Gastroesophageal sphincter (tissue), 3 donors: Measurements from ENCODE around the gene MAK.

Experiments used
- CTCF ChIP-seq, 4 experiments: fragments of 200-600 bp in 2 of 4; fragments of 450-650 bp in 2 of 4; sonication (generic) in 1 of 4; IDR thresholded peaks; one replicate each; pipeline ENCODE4 v1.5.1; 2017 to 2019; ENCODE audit warnings: antibody characterized with exemption in 4 of 4, mild to moderate bottlenecking in 2 of 4, moderate library complexity in 2 of 4
- EP300 ChIP-seq: sonication (generic); formaldehyde crosslinking; IDR thresholded peaks from one replicate; pipeline ENCODE4 v1.6.1; 2017; ENCODE audit warnings: antibody characterized with exemption, mild to moderate bottlenecking
- POLR2A ChIP-seq, 2 donors: fragments of 450-650 bp; IDR thresholded peaks; one replicate each; pipeline ENCODE4 v1.6.1; 2017; ENCODE audit warnings: antibody characterized with exemption in 2 of 2, mild to moderate bottlenecking in 2 of 2, moderate library complexity in 1 of 2
- POLR2AphosphoS5 ChIP-seq: sonication (generic); formaldehyde crosslinking; IDR thresholded peaks from one replicate; pipeline ENCODE4 v1.6.1; 2017; ENCODE audit warnings: antibody characterized with exemption

- no peak for TF ChIP-seq POLR2A (IDR thresholded peaks at IDR 0.05)
- no peak for TF ChIP-seq CTCF (IDR thresholded peaks at IDR 0.05)
- no peak for TF ChIP-seq POLR2AphosphoS5
- no peak for TF ChIP-seq EP300
These were observed 118.4 kb downstream of the MAK start for GRCh38 chr6:10719964-10720264.
